Stomach (tissue), 9 donors: ENCODE measurements around the gene DIDO1. TPM values are rescaled to one million over a fixed set of nuclear protein-coding genes. Genes with fewer than 3 reads are reported as not detected.
A peak's percentile ranks its signal among the peaks of the same experiment; 100 is the strongest.

ENCODE experiments used
- DNase-seq, 2 donors: peaks; one replicate each; pipeline versions ENCODE4 v3.0.0 to v3.0.0-alpha.2; 2013 to 2019
- H3K27ac ChIP-seq, 5 donors: fragments of 200-600 bp in 4 of 5; sonication (generic) in 4 of 5; one replicate each; pipeline ENCODE4 v1.5.1; 2013 to 2019; ENCODE audit warnings: mild to moderate bottlenecking in 1 of 5, moderate library complexity in 1 of 5
- H3K27me3 ChIP-seq, 3 donors: fragments of 200-600 bp; sonication (generic); one replicate each; pipeline ENCODE4 v1.5.1; 2017 to 2019; ENCODE audit warnings: mixed run types in 1 of 3
- H3K36me3 ChIP-seq, 4 donors: fragments of 200-600 bp; sonication (generic); 1 replicate in 3 of 4; 2 replicates in 1 of 4; pipeline ENCODE4 v1.5.1; 2016 to 2019
- H3K4me1 ChIP-seq, 4 donors: fragments of 200-600 bp; sonication (generic); one replicate each; pipeline ENCODE4 v1.5.1; 2016 to 2019
- H3K4me3 ChIP-seq, 4 donors: fragments of 200-600 bp; sonication (generic) in 3 of 4; one replicate each; pipeline ENCODE4 v1.5.1; 2016 to 2019; ENCODE audit warnings: mild to moderate bottlenecking in 1 of 4
- H3K9me3 ChIP-seq, 4 donors: fragments of 200-600 bp; sonication (generic); one replicate each; pipeline ENCODE4 v1.5.1; 2016 to 2019
- CTCF ChIP-seq, 7 experiments: fragments of 450-650 bp in 4 of 7; fragments of 200-600 bp in 3 of 7; sonication (generic) in 3 of 7; IDR thresholded peaks; one replicate each; pipeline ENCODE4 v1.5.1; 2016 to 2019; ENCODE audit warnings: antibody characterized with exemption in 7 of 7, control low read depth in 2 of 7, mild to moderate bottlenecking in 1 of 7
- EP300 ChIP-seq: sonication (generic); formaldehyde crosslinking; IDR thresholded peaks from one replicate; pipeline ENCODE4 v1.6.1; 2017; ENCODE audit warnings: antibody characterized with exemption
- POLR2A ChIP-seq, 4 donors: fragments of 450-650 bp; IDR thresholded peaks; one replicate each; pipeline ENCODE4 v1.6.1; 2016; ENCODE audit warnings: antibody characterized with exemption in 4 of 4, control low read depth in 2 of 4, mild to moderate bottlenecking in 1 of 4, moderate library complexity in 1 of 4
- POLR2AphosphoS5 ChIP-seq, 3 donors: sonication (generic); formaldehyde crosslinking; IDR thresholded peaks; one replicate each; pipeline ENCODE4 v1.6.1; 2016; ENCODE audit warnings: antibody characterized with exemption in 3 of 3
- WGBS, 5 donors: extraction: QIAGEN DNeasy Blood & Tissue Kit in 3 of 5; methylation state at CpG; one replicate each; pipeline versions ENCODE4 v1.1.5 to v1.1.7; 2013 to 2018; 5-methylcytosine and 5-hydroxymethylcytosine counted together
- intact Hi-C: fragments of 100-400 bp; cut with DNase I; formaldehyde crosslinking; loops from one replicate; pipeline ENCODE4 v1.15.1; 2023; ENCODE audit warnings: low total_unique reads
- polyA plus RNA-seq, 3 donors: library from polyadenylated mRNA; stranded (reverse); fragments of 200-250 nt; gene quantifications; one replicate each; pipeline ENCODE4 v1.2.3, GENCODE V29; 2013
- total RNA-seq, 5 donors: library from RNA; depleted of rRNA; stranded (reverse); fragments of >200 nt; gene quantifications; one replicate each; pipeline versions ENCODE4 v1.1.0 to v1.2.3, GENCODE V29; 2014 to 2016
- donor health status: healthy with polysubstance abuse.
- donor health status: Bipolar disorder and iron deficiency.
- donor health status: healthy.

Gene DIDO1
- total and polyA plus RNA-seq, 8 donors, result 8.1 to 117 (median 57.7) TPM

GRCh38 chr20:62925076-62925419 is 1.3 kb downstream of the DIDO1 start:
- DNase-seq, result no peak
- Histone ChIP-seq H3K27me3 (no peaks in the 10 kb centered on the region), H3K4me1 (peaks cover 78 to 89% (median 86%) of the 10 kb centered on the region in 4 donors), H3K27ac (peak overlapping the region; percentile 92 to 99 (median 98)), H3K9me3 (no peaks in the 10 kb centered on the region), H3K36me3 (no peaks in the 10 kb centered on the region), H3K4me3 (peak overlapping the region; percentile 76 to 95 (median 93))
- intact Hi-C loops, result no loop called here
- TF ChIP-seq POLR2AphosphoS5 (IDR thresholded peaks at IDR 0.05) (no peak), EP300 (no peak), CTCF (IDR thresholded peaks at IDR 0.05) (no peak), POLR2A (IDR thresholded peaks at IDR 0.05) (no peak)
- WGBS, 5 donors, result 2 to 3% (median 2%) methylated on average over 4 of the region's 4 CpGs

GRCh38 chr20:62924442-62925075 is 1.7 kb downstream of the DIDO1 start:
- Histone ChIP-seq H3K36me3 (no peaks in the 10 kb centered on the region), H3K4me3 (peak overlapping the region; percentile 76 to 95 (median 93)), H3K27ac (peak overlapping the region; percentile 68 to 99 (median 98)), H3K27me3 (no peaks in the 10 kb centered on the region), H3K4me1 (peaks cover 79 to 89% (median 86%) of the 10 kb centered on the region in 4 donors), H3K9me3 (no peaks in the 10 kb centered on the region)
- 12 to 23% (median 16%) methylated on average over 12 of the region's 12 CpGs for WGBS, 5 donors
- no peak for TF ChIP-seq POLR2A (IDR thresholded peaks at IDR 0.05)
- TF ChIP-seq CTCF (IDR thresholded peaks at IDR 0.05), result no peak
- no peak for TF ChIP-seq EP300
- TF ChIP-seq POLR2AphosphoS5 (IDR thresholded peaks at IDR 0.05), result no peak
- intact Hi-C loops, result no loop called here
- peak in 1 of 2 donors; percentile 69 for DNase-seq

- H3K4me3 ChIP-seq, result peak overlapping the region; percentile 76 to 95 (median 93)
- DNase-seq, result no peak
- peaks cover 83 to 89% (median 86%) of the 10 kb centered on the region in 4 donors for H3K4me1 ChIP-seq
Observed at GRCh38 chr20:62923669-62924441, 2.5 kb downstream of the DIDO1 start.

More at GRCh38 chr20:62923669-62924441, 2.5 kb downstream of the DIDO1 start:
- no peaks in the 10 kb centered on the region for H3K9me3 ChIP-seq
- no peaks in the 10 kb centered on the region for H3K36me3 ChIP-seq
- no peak for TF ChIP-seq CTCF (IDR thresholded peaks at IDR 0.05)
- no peak for TF ChIP-seq EP300
- WGBS, 5 donors, result 28 to 43% (median 39%) methylated on average over 7 of the region's 7 CpGs
- no peaks in the 10 kb centered on the region for H3K27me3 ChIP-seq
- H3K27ac ChIP-seq, result peak overlapping the region; percentile 31 to 99 (median 98)
- intact Hi-C loops, result no loop called here
